Measurements from ENCODE around the gene PRIMA1.

The PRIMA1 gene
- 0 to 0.12 (median 0) reads per million in 9 experiments for total RNA-seq

- Mint-ChIP-seq H3K36me3 (ENCODE audit: insufficient read depth) (no peaks in the 10 kb centered on the region), H3K27ac (no peak within 1 kb of the TSS), H3K4me1 (ENCODE audit: low read depth in 2 of 2) (peaks cover 4 to 8% of the 10 kb centered on the region in 2 donors), H3K27me3 (peaks cover 60 to 89% of the 10 kb centered on the region in 2 donors), H3K4me3 (peak within 1 kb of the TSS; percentile 36 to 40), H3K9me3 (no peaks in the 10 kb centered on the region)
- DNase-seq = no peak
- ATAC-seq (replicated peaks) = no peak
These were observed at the start of gene PRIMA1 for GRCh38 chr14:93788293-93788542. Gene PRIMA1, minus strand, starts transcription at chr14:93788485. Its CDS starts 767 bp downstream, at chr14:93787718.

GRCh38 chr14:93834699-93835371 lies 46.5 kb upstream of the PRIMA1 start:
- peaks cover 0 to 1% of the 10 kb centered on the region in 2 donors for H3K9me3 Mint-ChIP-seq
- H3K36me3 Mint-ChIP-seq (ENCODE audit: insufficient read depth) = peaks cover 4% of the 10 kb centered on the region
- ATAC-seq (replicated peaks) = no peak
- H3K27me3 Mint-ChIP-seq = peaks cover 48 to 81% of the 10 kb centered on the region in 2 donors
- DNase-seq = no peak
- no peak overlapping the region for H3K4me3 Mint-ChIP-seq
- H3K4me1 Mint-ChIP-seq (ENCODE audit: low read depth in 2 of 2) = peaks cover 0 to 2% of the 10 kb centered on the region in 2 donors
- no peak overlapping the region for H3K27ac Mint-ChIP-seq

- ATAC-seq (replicated peaks) = no peak
- Mint-ChIP-seq H3K27me3 (peaks cover 46 to 76% of the 10 kb centered on the region in 2 donors), H3K27ac (no peak overlapping the region), H3K9me3 (peaks cover 0 to 1% of the 10 kb centered on the region in 2 donors), H3K36me3 (ENCODE audit: insufficient read depth) (peaks cover 4% of the 10 kb centered on the region), H3K4me3 (no peak overlapping the region), H3K4me1 (ENCODE audit: low read depth in 2 of 2) (no peaks in the 10 kb centered on the region)
- DNase-seq = no peak
These were observed 44.4 kb upstream of the PRIMA1 start for GRCh38 chr14:93832665-93833064.

GRCh38 chr14:93832081-93832480 lies 43.8 kb upstream of the PRIMA1 start:
- H3K36me3 Mint-ChIP-seq (ENCODE audit: insufficient read depth) = peaks cover 4% of the 10 kb centered on the region
- H3K4me1 Mint-ChIP-seq (ENCODE audit: low read depth in 2 of 2) = no peaks in the 10 kb centered on the region
- DNase-seq = no peak
- no peak for ATAC-seq (replicated peaks)
- no peak overlapping the region for H3K27ac Mint-ChIP-seq
- H3K9me3 Mint-ChIP-seq = peaks cover 0 to 1% of the 10 kb centered on the region in 2 donors
- peaks cover 44 to 71% of the 10 kb centered on the region in 2 donors for H3K27me3 Mint-ChIP-seq
- H3K4me3 Mint-ChIP-seq = no peak overlapping the region

GRCh38 chr14:93830753-93831461 lies 42.6 kb upstream of the PRIMA1 start:
- Mint-ChIP-seq H3K27me3 (peaks cover 37 to 70% of the 10 kb centered on the region in 2 donors), H3K4me3 (no peak overlapping the region), H3K27ac (no peak overlapping the region), H3K9me3 (peaks cover 0 to under 1% of the 10 kb centered on the region in 2 donors), H3K4me1 (ENCODE audit: low read depth in 2 of 2) (no peaks in the 10 kb centered on the region), H3K36me3 (ENCODE audit: insufficient read depth) (peaks cover 4% of the 10 kb centered on the region)
- no peak for ATAC-seq (replicated peaks)
- DNase-seq = no peak

- Mint-ChIP-seq H3K4me3 (no peak overlapping the region), H3K36me3 (ENCODE audit: insufficient read depth) (peaks cover 4% of the 10 kb centered on the region), H3K27ac (no peak overlapping the region), H3K27me3 (peaks cover 36 to 67% of the 10 kb centered on the region in 2 donors), H3K9me3 (no peaks in the 10 kb centered on the region), H3K4me1 (ENCODE audit: low read depth in 2 of 2) (no peaks in the 10 kb centered on the region)
- DNase-seq (no peak), ATAC-seq (replicated peaks) (no peak)
These were observed 41.7 kb upstream of the PRIMA1 start for GRCh38 chr14:93829839-93830481.

- Mint-ChIP-seq H3K4me1 (ENCODE audit: low read depth in 2 of 2) (no peaks in the 10 kb centered on the region), H3K4me3 (no peak overlapping the region), H3K9me3 (no peaks in the 10 kb centered on the region), H3K27ac (no peak overlapping the region), H3K36me3 (ENCODE audit: insufficient read depth) (no peaks in the 10 kb centered on the region), H3K27me3 (peaks cover 30 to 46% of the 10 kb centered on the region in 2 donors)
- ATAC-seq (replicated peaks) (no peak), DNase-seq (no peak)
These were observed 36.9 kb upstream of the PRIMA1 start for GRCh38 chr14:93825235-93825553.

GRCh38 chr14:93824518-93825234 lies 36.4 kb upstream of the PRIMA1 start:
- Mint-ChIP-seq H3K27ac (no peak overlapping the region), H3K9me3 (no peaks in the 10 kb centered on the region), H3K27me3 (peaks cover 27 to 41% of the 10 kb centered on the region in 2 donors), H3K36me3 (ENCODE audit: insufficient read depth) (no peaks in the 10 kb centered on the region), H3K4me3 (no peak overlapping the region), H3K4me1 (ENCODE audit: low read depth in 2 of 2) (no peaks in the 10 kb centered on the region)
- ATAC-seq (replicated peaks) = no peak
- DNase-seq = no peak

- H3K9me3 Mint-ChIP-seq = no peaks in the 10 kb centered on the region
- no peaks in the 10 kb centered on the region for H3K36me3 Mint-ChIP-seq (ENCODE audit: insufficient read depth)
- no peaks in the 10 kb centered on the region for H3K4me1 Mint-ChIP-seq (ENCODE audit: low read depth in 2 of 2)
- H3K27ac Mint-ChIP-seq = no peak overlapping the region
- ATAC-seq (replicated peaks) = no peak
- H3K27me3 Mint-ChIP-seq = peaks cover 25 to 37% of the 10 kb centered on the region in 2 donors
- no peak overlapping the region for H3K4me3 Mint-ChIP-seq
- no peak for DNase-seq
These were observed 35.8 kb upstream of the PRIMA1 start for GRCh38 chr14:93824076-93824475.

- Mint-ChIP-seq H3K4me3 (no peak overlapping the region), H3K4me1 (ENCODE audit: low read depth in 2 of 2) (no peaks in the 10 kb centered on the region), H3K36me3 (ENCODE audit: insufficient read depth) (no peaks in the 10 kb centered on the region), H3K27ac (no peak overlapping the region), H3K27me3 (peaks cover 22 to 31% of the 10 kb centered on the region in 2 donors), H3K9me3 (no peaks in the 10 kb centered on the region)
- ATAC-seq (replicated peaks) (no peak), DNase-seq (no peak)
These were observed 32.8 kb upstream of the PRIMA1 start for GRCh38 chr14:93821051-93821450.

GRCh38 chr14:93818857-93819256 lies 30.6 kb upstream of the PRIMA1 start:
- H3K4me1 Mint-ChIP-seq (ENCODE audit: low read depth in 2 of 2) = no peaks in the 10 kb centered on the region
- no peaks in the 10 kb centered on the region for H3K36me3 Mint-ChIP-seq (ENCODE audit: insufficient read depth)
- peaks cover 8 to 16% of the 10 kb centered on the region in 2 donors for H3K27me3 Mint-ChIP-seq
- no peak for ATAC-seq (replicated peaks)
- no peak overlapping the region for H3K27ac Mint-ChIP-seq
- no peak overlapping the region for H3K4me3 Mint-ChIP-seq
- peaks cover 3 to 11% of the 10 kb centered on the region in 2 donors for H3K9me3 Mint-ChIP-seq
- no peak for DNase-seq

GRCh38 chr14:93811676-93812075 lies 23.4 kb upstream of the PRIMA1 start:
- peaks cover 3 to 11% of the 10 kb centered on the region in 2 donors for H3K9me3 Mint-ChIP-seq
- H3K36me3 Mint-ChIP-seq (ENCODE audit: insufficient read depth) = no peaks in the 10 kb centered on the region
- H3K27ac Mint-ChIP-seq = no peak overlapping the region
- DNase-seq (no peak), ATAC-seq (replicated peaks) (no peak)
- no peak overlapping the region for H3K4me3 Mint-ChIP-seq
- peaks cover 6 to 14% of the 10 kb centered on the region in 2 donors for H3K27me3 Mint-ChIP-seq
- no peaks in the 10 kb centered on the region for H3K4me1 Mint-ChIP-seq (ENCODE audit: low read depth in 2 of 2)

- H3K4me1 Mint-ChIP-seq (ENCODE audit: low read depth in 2 of 2) = no peaks in the 10 kb centered on the region
- DNase-seq = no peak
- no peak overlapping the region for H3K27ac Mint-ChIP-seq
- no peaks in the 10 kb centered on the region for H3K36me3 Mint-ChIP-seq (ENCODE audit: insufficient read depth)
- ATAC-seq (replicated peaks) = no peak
- H3K4me3 Mint-ChIP-seq = no peak overlapping the region
- H3K9me3 Mint-ChIP-seq = peaks cover 3 to 11% of the 10 kb centered on the region in 2 donors
- H3K27me3 Mint-ChIP-seq = peaks cover 6 to 14% of the 10 kb centered on the region in 2 donors
These were observed 22.7 kb upstream of the PRIMA1 start for GRCh38 chr14:93811020-93811419.
